Inferior parietal cortex (tissue), 1 donor: ENCODE data around the gene PCDHA8.
"Not testable (repeated sequence)": the region's sequence is repeated elsewhere in the genome, so short reads cannot be mapped to it uniquely, and the experiment has no call there.

Experiments
- DNase-seq: peaks from one replicate; pipeline ENCODE4 v3.0.0-alpha.2; 2016; ENCODE audit errors: extremely low spot score

PCDHA8 gene

DNA sequence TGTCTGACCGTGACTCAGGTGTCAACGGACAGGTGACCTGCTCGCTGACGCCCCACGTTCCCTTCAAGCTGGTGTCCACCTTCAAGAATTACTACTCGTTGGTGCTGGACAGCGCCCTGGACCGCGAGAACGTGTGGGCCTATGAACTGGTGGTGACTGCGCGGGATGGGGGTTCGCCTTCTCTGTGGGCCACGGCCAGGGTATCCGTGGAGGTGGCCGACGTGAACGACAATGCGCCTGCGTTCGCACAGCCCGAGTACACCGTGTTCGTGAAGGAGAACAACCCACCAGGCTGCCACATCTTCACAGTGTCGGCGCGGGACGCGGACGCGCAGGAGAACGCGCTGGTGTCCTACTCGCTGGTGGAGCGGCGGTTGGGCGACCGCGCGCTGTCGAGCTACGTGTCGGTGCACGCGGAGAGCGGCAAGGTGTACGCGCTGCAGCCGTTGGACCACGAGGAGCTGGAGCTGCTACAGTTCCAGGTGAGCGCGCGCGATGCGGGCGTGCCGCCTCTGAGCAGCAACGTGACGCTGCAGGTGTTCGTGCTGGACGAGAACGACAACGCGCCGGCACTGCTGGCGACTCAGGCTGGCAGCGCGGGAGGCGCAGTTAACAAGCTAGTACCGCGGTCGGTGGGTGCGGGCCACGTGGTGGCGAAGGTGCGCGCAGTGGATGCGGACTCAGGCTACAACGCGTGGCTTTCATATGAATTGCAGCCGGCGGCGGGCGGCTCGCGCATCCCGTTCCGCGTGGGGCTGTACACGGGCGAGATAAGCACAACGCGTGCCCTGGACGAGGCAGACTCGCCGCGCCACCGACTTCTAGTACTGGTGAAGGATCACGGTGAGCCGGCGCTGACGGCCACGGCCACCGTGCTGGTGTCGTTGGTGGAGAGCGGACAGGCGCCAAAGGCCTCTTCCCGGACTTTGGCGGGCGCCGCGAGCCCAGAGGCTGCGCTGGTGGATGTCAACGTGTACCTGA, 29.5 kb downstream of the PCDHA8 start:
- DNase-seq, result no peak

DNA sequence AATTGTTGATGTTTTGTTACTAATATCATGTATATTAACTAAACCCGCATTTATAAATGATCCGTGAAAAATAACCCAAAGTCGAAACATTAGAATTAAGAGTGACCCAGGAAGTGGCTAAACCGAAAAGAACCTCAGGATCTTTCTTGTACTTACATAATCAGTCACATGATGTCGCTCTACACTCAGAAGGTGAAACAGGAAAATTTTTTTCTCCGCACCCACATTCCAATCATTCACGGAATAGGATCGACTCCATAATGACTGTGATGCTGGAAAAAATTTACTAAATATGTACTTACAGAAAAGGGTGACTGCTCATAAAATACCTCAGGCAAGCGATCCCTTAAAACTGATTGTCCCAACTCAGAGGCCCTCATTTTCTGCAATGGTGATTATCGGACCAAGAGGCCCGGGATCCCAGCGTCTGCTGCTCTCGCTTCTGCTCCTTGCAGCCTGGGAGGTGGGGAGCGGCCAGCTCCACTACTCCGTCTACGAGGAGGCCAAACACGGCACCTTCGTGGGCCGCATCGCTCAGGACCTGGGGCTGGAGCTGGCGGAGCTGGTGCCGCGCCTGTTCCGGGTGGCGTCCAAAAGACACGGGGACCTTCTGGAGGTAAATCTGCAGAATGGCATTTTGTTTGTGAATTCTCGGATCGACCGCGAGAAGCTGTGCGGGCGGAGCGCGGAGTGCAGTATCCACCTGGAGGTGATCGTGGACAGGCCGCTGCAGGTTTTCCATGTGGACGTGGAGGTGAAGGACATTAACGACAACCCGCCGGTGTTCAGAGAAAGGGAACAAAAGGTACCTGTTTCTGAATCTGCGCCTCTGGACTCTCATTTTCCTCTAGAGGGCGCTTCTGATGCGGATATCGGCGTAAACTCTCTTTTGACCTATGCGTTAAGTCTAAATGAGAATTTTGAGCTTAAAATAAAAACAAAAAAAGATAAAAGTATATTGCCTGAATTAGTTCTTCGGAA, 34.4 kb downstream of the PCDHA8 start, which contains the start of gene PCDHA12:
TSS of gene PCDHA12 (plus strand) at position 224 of the 981 bp plus-strand sequence. CDS start at position 389, 165 bp downstream.
- DNase-seq, result no peak

DNA sequence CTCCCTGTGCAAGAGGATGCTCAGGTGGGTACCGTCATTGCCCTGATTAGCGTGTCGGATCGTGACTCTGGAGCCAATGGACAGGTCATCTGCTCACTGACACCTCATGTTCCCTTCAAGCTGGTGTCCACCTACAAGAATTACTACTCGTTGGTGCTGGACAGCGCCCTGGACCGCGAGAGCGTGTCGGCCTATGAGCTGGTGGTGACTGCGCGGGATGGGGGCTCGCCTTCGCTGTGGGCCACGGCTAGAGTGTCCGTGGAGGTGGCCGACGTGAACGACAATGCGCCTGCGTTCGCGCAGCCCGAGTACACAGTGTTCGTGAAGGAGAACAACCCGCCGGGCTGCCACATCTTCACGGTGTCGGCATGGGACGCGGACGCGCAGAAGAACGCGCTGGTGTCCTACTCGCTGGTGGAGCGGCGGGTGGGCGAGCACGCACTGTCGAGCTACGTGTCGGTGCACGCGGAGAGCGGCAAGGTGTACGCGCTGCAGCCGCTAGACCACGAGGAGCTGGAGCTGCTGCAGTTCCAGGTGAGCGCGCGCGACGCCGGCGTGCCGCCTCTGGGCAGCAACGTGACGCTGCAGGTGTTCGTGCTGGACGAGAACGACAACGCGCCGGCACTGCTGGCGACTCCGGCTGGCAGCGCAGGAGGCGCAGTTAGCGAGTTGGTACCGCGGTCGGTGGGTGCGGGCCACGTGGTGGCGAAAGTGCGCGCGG, 35.7 kb downstream of the PCDHA8 start:
- not testable (repeated sequence) for DNase-seq

DNA sequence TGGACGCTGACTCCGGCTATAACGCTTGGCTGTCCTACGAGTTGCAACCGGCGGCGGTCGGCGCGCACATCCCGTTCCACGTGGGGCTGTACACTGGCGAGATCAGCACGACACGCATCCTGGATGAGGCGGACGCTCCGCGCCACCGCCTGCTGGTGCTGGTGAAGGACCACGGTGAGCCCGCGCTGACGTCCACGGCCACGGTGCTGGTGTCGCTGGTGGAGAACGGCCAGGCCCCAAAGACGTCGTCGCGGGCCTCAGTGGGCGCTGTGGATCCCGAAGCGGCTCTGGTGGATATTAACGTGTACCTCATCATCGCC, 36.2 kb downstream of the PCDHA8 start:
- no peak for DNase-seq

DNA sequence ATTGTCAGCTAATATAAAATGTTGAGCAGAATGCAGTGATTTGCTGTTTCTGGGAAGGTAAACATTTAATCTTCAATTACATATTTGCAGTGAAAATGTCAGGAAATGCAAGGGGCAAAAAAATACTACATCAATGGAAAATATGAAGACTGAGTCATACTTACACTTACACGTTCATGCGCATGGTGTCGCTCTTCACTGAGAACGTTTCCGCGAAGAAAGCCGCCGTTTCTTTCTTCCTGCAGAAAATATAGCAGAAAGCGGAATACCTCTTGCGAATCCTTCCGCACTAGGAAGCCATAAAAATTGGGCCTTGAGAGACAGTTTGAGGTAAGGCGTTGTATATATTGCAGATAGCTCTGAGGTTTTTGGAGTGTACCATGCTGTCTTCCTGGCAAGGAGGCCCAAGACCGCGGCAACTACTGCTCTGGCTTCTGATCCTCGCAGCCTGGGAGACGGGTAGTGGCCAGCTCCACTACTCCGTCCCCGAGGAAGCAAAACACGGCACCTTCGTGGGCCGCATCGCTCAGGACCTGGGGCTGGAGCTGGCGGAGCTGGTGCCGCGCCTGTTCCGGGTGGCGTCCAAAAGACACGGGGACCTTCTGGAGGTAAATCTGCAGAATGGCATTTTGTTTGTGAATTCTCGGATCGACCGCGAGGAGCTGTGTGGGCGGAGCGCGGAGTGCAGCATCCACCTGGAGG, 41.1 kb downstream of the PCDHA8 start, which contains the start of gene PCDHA13:
TSS of gene PCDHA13 (plus strand) at position 236 of the 702 bp plus-strand sequence. CDS start at position 381, 145 bp downstream.
- DNase-seq, result no peak

DNA sequence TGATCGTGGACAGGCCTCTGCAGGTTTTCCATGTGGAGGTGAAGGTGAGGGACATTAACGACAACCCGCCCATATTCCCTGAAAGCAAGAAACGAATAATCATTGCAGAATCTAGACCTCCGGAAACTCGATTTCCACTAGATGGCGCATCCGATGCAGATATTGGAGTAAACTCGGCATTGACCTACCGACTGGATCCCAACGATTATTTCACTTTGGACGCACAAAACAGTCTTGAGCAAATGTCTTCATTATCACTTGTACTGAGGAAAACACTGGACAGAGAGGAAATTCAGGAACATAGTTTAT, 41.6 kb downstream of the PCDHA8 start:
- DNase-seq, result peak; percentile 33

DNA sequence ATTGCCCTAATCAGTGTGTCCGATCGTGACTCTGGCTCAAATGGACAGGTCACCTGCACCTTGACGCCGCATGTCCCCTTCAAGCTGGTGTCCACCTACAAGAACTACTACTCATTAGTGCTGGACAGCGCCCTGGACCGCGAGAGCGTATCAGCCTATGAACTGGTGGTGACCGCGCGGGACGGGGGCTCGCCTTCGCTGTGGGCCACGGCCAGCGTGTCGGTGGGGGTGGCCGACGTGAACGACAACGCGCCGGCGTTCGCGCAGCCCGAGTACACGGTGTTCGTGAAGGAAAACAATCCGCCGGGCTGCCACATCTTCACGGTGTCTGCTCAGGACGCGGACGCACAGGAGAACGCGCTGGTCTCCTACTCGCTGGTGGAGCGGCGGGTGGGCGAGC, 42.4 kb downstream of the PCDHA8 start:
- DNase-seq, result no peak

DNA sequence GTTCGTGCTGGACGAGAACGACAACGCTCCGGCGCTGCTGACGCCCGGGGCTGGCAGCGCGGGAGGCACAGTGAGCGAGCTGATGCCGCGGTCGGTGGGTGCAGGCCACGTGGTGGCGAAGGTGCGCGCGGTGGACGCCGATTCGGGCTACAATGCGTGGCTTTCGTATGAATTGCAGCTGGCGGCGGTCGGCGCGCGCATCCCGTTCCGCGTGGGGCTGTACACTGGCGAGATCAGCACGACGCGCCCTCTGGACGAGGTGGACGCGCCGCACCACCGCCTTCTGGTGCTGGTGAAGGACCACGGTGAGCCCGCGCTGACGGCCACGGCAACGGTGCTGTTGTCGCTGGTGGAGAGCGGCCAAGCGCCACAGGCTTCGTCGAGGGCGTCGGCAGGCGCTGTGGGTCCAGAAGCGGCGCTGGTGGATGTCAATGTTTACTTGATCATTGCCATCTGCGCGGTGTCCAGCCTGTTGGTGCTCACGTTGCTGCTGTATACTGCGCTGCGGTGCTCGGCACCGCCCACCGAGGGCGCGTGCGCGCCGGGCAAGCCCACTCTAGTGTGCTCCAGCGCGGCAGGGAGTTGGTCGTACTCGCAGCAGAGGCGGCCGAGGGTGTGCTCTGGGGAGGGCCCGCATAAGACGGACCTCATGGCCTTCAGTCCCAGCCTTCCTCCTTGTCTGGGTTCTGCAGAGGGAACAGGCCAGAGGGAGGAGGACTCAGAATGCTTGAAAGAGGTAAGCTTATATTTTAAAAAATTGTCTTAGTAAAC, 43.1 kb downstream of the PCDHA8 start:
- DNase-seq, result no peak
